ENCODE measurements around the gene MATK.

MATK gene

GRCh38 chr19:3783660-3784584 lies 2.3 kb downstream of the MATK start:
- no peak overlapping the region for H3K27ac Mint-ChIP-seq

GRCh38 chr19:3782903-3783302 lies 3.3 kb downstream of the MATK start:
- Mint-ChIP-seq H3K27ac (no peak overlapping the region), H3K36me3 (peaks cover 12% of the 10 kb centered on the region), H3K4me3 (no peak overlapping the region), H3K9me3 (no peaks in the 10 kb centered on the region), H3K27me3 (no peaks in the 10 kb centered on the region), H3K4me1 (peaks cover 7% of the 10 kb centered on the region)

More at GRCh38 chr19:3783660-3784584, 2.3 kb downstream of the MATK start:
- Mint-ChIP-seq H3K4me3 (peak overlapping the region; percentile 83), H3K9me3 (no peaks in the 10 kb centered on the region), H3K4me1 (peaks cover 7% of the 10 kb centered on the region), H3K36me3 (peaks cover 12% of the 10 kb centered on the region), H3K27me3 (no peaks in the 10 kb centered on the region)

GRCh38 chr19:3782330-3782729 lies 3.9 kb downstream of the MATK start:
- no peak overlapping the region for H3K27ac Mint-ChIP-seq
- H3K4me3 Mint-ChIP-seq: no peak overlapping the region
- H3K4me1 Mint-ChIP-seq: peaks cover 7% of the 10 kb centered on the region
- no peaks in the 10 kb centered on the region for H3K27me3 Mint-ChIP-seq
- no peaks in the 10 kb centered on the region for H3K9me3 Mint-ChIP-seq
- peaks cover 12% of the 10 kb centered on the region for H3K36me3 Mint-ChIP-seq

- H3K4me3 Mint-ChIP-seq: no peak overlapping the region
- no peaks in the 10 kb centered on the region for H3K9me3 Mint-ChIP-seq
- no peaks in the 10 kb centered on the region for H3K27me3 Mint-ChIP-seq
- peaks cover 12% of the 10 kb centered on the region for H3K36me3 Mint-ChIP-seq
- peaks cover 7% of the 10 kb centered on the region for H3K4me1 Mint-ChIP-seq
- no peak overlapping the region for H3K27ac Mint-ChIP-seq
Measured at GRCh38 chr19:3781603-3782002, 4.6 kb downstream of the MATK start.

GRCh38 chr19:3780786-3781304 lies 5.3 kb downstream of the MATK start:
- no peak overlapping the region for H3K4me3 Mint-ChIP-seq
- H3K36me3 Mint-ChIP-seq: peaks cover 12% of the 10 kb centered on the region
- H3K4me1 Mint-ChIP-seq: peaks cover 7% of the 10 kb centered on the region
- H3K27me3 Mint-ChIP-seq: no peaks in the 10 kb centered on the region
- H3K27ac Mint-ChIP-seq: no peak overlapping the region
- no peaks in the 10 kb centered on the region for H3K9me3 Mint-ChIP-seq

GRCh38 chr19:3778899-3779723 lies 7.1 kb downstream of the MATK start:
- Mint-ChIP-seq H3K9me3 (no peaks in the 10 kb centered on the region), H3K36me3 (peaks cover 12% of the 10 kb centered on the region), H3K27me3 (no peaks in the 10 kb centered on the region), H3K4me3 (no peak overlapping the region), H3K27ac (no peak overlapping the region), H3K4me1 (peaks cover 3% of the 10 kb centered on the region)

GRCh38 chr19:3778104-3778867 lies 7.9 kb downstream of the MATK start:
- no peaks in the 10 kb centered on the region for H3K9me3 Mint-ChIP-seq
- no peak overlapping the region for H3K27ac Mint-ChIP-seq
- no peak overlapping the region for H3K4me3 Mint-ChIP-seq
- H3K27me3 Mint-ChIP-seq: no peaks in the 10 kb centered on the region
- H3K4me1 Mint-ChIP-seq: no peaks in the 10 kb centered on the region
- H3K36me3 Mint-ChIP-seq: peaks cover 10% of the 10 kb centered on the region

- Mint-ChIP-seq H3K27ac (no peak overlapping the region), H3K9me3 (no peaks in the 10 kb centered on the region), H3K4me1 (no peaks in the 10 kb centered on the region), H3K36me3 (peaks cover 2% of the 10 kb centered on the region), H3K4me3 (no peak overlapping the region), H3K27me3 (no peaks in the 10 kb centered on the region)
Measured at GRCh38 chr19:3776479-3777040, 9.6 kb downstream of the MATK start.

GRCh38 chr19:3775831-3776230 lies 10.3 kb downstream of the MATK start:
- Mint-ChIP-seq H3K27me3 (no peaks in the 10 kb centered on the region), H3K4me1 (peaks cover 4% of the 10 kb centered on the region), H3K27ac (no peak overlapping the region), H3K36me3 (no peaks in the 10 kb centered on the region), H3K4me3 (no peak overlapping the region), H3K9me3 (no peaks in the 10 kb centered on the region)

- Mint-ChIP-seq H3K27me3 (no peaks in the 10 kb centered on the region), H3K36me3 (no peaks in the 10 kb centered on the region), H3K4me3 (no peak overlapping the region), H3K9me3 (no peaks in the 10 kb centered on the region), H3K4me1 (peaks cover 4% of the 10 kb centered on the region), H3K27ac (no peak overlapping the region)
Measured at GRCh38 chr19:3775374-3775711, 10.8 kb downstream of the MATK start.

GRCh38 chr19:3774621-3775373 lies 11.4 kb downstream of the MATK start:
- Mint-ChIP-seq H3K36me3 (peaks cover 2% of the 10 kb centered on the region), H3K4me1 (peaks cover 4% of the 10 kb centered on the region), H3K27me3 (no peaks in the 10 kb centered on the region), H3K4me3 (no peak overlapping the region), H3K27ac (no peak overlapping the region), H3K9me3 (no peaks in the 10 kb centered on the region)

GRCh38 chr19:3773814-3774515 lies 12.2 kb downstream of the MATK start:
- peaks cover 5% of the 10 kb centered on the region for H3K4me1 Mint-ChIP-seq
- H3K36me3 Mint-ChIP-seq: peaks cover 3% of the 10 kb centered on the region
- no peak overlapping the region for H3K27ac Mint-ChIP-seq
- no peaks in the 10 kb centered on the region for H3K27me3 Mint-ChIP-seq
- no peaks in the 10 kb centered on the region for H3K9me3 Mint-ChIP-seq
- H3K4me3 Mint-ChIP-seq: no peak overlapping the region

- Mint-ChIP-seq H3K9me3 (no peaks in the 10 kb centered on the region), H3K4me1 (peaks cover 8% of the 10 kb centered on the region), H3K27ac (peak within 1 kb of the TSS; percentile 84), H3K4me3 (no peak within 1 kb of the TSS), H3K36me3 (peaks cover 5% of the 10 kb centered on the region), H3K27me3 (no peaks in the 10 kb centered on the region)
Measured at GRCh38 chr19:3771906-3772455, 14.2 kb downstream of the MATK start, which contains the start of gene RAX2. RAX2 (minus strand) TSS chr19:3772228; CDS start chr19:3771742, 486 bp downstream.
